Measurements from ENCODE around the gene PATJ.
A peak's percentile ranks its signal among the peaks of the same experiment; 100 is the strongest.

Gene PATJ

DNA sequence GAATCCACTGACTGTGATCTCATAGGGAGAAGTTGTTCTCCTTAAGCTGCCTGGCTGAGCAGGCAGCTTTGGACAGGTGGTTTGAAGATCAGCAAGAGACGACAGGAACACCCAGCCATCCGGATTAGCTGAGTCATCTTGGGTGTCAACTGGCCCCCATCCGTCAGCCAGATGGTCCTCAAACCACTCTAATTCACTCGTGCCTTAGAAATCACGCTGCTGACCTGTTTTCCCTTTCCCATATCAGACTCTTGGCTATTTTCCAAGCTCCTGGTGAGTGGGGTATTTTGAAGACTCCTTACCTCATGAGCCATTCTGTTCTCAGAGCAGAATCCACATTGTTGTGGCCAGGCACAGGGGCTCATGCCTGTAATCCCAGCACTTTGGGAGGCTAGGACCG lies 303.3 kb downstream of the PATJ start:
- DNase-seq (ENCODE audit: low read depth): peak; percentile 73

DNA sequence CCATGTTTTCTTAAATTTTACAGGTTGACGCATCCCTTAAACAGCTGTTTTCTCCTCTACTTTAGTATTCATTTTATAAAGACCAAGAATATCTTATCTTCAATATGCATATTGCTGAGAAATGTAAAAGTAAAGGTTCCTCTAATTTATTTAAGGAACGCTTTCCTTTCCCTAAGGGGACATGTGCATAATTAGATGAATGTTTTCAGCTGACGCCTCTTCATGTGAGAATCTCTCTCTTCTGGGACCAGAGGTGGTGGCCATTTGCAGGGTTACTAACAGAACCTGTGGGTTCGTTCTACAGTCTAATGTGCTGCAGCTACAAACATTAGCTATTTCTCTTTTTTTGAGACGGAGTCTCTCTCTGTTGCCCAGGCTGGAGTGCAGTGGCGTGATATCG lies 304.6 kb downstream of the PATJ start:
- DNase-seq (ENCODE audit: low read depth): no peak

DNA sequence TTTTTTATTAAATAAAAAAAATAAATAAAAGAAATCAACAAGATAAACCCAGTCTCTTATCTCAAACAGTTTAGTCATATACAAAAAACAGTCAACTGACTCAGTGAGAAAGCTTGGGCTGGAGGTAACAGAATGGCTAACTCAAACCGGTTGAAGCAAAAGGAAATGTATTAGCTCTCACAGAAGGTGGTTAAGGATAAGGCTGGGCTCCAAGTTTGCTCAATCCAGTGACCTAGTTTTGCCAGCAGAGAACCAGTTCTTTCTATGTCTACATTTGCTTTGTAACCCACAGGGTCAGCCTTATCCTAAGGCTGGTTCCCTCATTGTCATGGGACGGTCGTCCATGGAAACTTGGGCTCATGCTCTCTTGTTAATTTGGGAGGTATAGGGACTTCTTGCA lies 307.9 kb downstream of the PATJ start:
- DNase-seq (ENCODE audit: low read depth): no peak

DNA sequence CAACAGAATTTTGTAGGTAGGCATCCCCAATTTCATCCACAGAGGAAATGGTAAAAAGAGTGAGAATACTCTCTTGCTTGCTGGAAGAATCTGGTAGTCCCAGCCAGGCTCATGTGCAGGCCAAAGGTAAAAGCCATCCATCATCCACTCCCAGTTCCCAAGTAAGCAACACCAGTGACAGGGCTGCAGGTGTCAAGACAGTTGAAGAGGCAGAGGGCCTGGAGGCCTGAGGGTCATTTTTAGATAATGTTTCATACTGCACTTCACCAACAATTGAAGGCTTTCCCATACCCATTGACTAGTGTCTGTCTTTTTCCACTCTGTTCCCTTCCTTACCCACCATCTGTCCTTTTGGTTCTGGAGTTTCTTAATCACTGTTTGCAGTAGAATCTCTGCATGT lies 310.7 kb downstream of the PATJ start:
- DNase-seq (ENCODE audit: low read depth): no peak

DNA sequence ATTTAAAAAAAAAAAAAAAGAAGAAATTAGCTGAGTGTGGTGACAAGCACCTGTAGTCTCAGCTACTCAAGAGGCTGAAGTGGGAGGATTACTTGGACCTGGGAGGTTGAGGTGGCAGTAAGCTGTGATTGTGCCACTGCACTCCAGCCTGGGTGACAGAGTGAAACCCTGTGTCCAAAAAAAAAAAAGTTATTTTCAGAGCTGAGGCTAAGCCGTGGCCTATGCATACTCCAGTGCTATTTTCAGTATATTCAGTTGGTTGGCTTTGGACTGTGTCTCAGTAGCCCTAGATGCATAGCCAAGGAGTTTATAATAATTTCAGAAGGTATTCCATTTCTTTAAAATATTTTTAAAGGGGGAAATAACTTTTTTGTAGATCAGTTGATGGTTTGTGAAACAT lies 311.9 kb downstream of the PATJ start:
- no peak for DNase-seq (ENCODE audit: low read depth)

DNA sequence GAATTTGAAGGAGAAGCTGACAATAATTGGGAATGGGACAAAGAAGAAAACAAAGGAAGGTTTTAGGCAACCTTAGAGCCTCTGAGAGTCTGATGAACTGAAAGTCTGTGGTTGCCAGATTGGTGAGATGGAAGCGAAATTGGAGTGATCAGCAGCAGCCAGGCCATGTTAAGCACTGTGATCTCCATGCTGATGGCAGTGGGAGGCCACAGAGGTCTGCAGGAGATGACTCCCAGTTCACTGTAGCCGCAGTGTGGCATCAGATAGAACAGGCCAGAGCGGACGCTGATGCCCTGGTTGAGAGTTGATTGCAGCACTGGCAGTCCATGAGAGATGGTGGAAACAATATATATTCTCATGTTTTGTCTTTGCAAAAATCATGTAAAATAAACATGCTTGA lies 314.9 kb downstream of the PATJ start:
- no peak for DNase-seq (ENCODE audit: low read depth)

DNA sequence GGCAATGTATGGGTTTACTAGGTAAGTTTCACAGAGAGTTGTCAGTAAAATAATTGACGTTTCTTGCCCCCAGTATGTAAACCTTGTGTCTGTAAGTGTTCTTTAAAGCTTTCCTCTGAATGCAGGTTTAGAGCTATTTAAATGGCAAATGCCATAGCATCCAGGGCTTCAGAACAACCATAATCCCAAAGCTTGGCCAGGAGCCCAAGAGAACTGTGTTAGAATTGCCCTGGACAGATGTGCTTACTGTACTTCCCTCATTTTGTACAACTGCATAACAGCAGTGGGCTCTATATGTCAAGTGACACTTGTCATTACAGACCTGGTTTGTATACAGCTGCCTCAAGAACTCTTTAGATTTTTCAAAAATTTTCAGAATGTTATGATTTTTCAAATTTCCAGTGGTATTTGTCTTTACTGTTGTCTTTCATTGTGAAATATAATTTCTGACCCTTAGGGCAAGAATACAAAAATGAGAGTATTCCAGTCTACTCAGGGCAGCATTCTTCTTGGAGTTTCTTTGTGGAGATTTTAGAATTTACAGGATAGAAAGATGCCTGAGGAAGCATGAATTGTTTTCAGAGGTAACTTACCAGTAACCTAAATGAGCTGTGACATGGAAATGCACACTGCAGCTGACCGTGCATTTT lies 315.5 kb downstream of the PATJ start:
- no peak for DNase-seq (ENCODE audit: low read depth)

DNA sequence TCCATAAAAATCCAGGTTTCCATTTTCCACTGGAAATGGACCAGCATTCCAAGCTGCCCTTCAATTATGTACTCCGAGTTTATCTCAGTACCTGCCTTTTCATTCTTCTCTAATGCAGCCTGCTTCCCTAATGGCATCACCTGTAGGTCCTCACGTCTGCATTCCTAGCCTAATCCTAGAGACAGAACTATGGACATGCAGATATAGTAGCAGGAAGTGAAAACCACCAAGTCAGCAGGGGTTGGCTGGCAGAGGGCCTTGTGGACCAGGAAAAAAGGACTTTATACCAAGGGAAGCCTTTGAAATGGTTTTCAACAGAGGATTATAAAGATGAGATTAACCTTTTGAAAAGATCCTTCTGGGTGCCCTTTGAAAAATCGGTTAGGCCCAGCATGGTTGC lies 316.7 kb downstream of the PATJ start:
- DNase-seq (ENCODE audit: low read depth): no peak

DNA sequence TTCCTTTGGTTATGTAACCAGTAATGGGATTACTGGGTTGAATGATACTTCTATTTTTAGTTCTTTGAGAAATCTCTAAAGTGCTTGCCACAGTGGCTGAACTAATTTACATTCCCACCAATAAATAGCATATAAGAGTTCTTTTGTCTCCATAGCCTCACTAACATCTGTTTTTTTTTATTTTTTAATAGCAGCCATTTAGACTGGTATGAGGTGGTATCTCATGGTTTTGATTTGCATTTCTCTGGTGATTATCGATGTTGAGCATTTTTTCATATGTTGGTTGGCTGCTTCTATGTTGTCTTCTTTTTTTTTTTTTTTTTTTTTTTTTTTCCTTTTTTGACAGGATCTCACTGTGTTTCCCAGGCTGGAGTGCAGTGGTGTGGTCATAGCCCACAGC lies 319.8 kb downstream of the PATJ start:
- no peak for DNase-seq (ENCODE audit: low read depth)

DNA sequence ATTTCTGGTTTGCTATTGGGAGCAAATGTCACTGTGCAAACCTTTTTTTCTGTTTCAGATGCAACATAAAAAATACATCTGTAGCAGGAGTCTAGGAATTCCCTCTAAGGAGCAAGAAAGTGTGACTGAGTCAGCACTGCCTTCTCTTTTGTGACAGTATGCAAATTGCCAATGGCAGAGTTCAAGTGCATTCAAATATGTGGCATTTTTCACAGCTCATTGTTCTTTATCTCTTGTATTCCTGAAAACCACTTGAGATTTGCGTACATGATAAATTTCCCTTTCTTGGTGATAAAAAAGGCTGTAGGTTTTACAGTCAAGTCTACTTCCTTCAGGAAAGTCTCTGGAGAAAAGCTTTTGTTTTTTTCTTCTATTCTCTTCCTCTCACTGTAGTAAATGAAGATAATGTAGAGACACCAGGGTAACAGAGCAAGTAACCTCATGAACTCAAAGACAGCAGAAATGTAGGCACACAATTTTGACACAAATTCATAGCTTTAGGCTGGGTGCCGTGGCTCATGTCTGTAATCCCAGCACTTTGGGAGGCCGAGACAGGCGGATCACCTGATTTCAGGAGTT lies 322.6 kb downstream of the PATJ start:
- DNase-seq (ENCODE audit: low read depth): no peak

DNA sequence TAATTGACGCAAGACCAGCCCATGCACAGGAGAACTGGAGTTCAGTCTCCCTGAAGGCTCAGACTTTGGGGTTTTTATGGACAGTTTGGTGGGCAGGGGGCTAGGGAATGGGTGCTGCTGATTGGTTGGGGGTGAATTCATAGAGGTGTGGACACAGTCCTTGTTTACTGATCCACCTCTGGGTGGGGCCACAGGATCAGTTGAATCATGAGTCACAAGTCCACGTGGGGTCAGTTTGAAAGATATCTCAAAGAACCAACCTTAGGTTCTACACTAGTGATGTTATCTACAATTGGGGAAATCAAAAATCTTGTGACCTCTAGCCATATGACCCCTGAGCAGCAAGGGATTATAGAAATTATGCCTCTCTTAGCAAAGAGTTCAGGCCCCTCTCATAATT lies 324.4 kb downstream of the PATJ start:
- DNase-seq (ENCODE audit: low read depth): no peak

DNA sequence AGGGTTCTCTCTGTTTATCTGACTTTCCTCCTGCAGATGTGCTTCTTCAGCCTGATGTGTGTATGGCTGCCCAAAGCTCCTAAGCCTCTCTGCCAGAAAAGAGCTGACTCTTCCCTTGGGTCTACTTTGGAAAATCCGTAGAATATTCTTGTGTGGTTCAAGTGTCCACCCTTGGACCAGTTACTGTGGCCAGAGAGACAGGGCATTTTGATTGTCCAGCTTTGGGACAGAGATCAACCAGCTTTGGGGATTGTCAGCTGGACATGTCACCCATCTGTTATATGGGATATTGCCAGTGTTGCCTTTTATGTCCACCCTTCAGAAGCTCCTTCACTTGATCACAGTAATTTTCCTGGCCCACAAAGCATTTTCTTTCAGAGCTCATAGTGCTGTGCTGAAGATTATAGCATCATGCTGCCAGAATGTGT lies 326.1 kb downstream of the PATJ start:
- DNase-seq (ENCODE audit: low read depth): no peak

DNA sequence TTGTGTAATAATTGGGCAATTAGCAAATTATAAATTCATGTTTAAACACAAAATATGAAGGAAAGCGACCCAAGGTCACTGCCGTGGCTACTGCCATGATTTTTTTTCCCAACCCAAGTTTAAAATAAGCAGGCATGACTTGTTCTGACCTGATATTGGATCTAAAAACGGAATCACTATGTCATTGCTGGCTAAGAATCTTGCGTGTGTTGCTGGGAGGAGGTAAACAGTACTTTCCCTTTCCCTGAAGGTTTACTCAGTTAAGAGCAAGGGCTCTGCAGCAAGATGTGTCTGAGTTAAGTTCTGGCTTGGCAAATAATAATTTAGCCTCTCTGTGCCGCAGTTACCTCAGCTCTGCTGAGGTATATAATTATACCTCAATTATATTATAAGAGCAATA lies 326.7 kb downstream of the PATJ start:
- no peak for DNase-seq (ENCODE audit: low read depth)

DNA sequence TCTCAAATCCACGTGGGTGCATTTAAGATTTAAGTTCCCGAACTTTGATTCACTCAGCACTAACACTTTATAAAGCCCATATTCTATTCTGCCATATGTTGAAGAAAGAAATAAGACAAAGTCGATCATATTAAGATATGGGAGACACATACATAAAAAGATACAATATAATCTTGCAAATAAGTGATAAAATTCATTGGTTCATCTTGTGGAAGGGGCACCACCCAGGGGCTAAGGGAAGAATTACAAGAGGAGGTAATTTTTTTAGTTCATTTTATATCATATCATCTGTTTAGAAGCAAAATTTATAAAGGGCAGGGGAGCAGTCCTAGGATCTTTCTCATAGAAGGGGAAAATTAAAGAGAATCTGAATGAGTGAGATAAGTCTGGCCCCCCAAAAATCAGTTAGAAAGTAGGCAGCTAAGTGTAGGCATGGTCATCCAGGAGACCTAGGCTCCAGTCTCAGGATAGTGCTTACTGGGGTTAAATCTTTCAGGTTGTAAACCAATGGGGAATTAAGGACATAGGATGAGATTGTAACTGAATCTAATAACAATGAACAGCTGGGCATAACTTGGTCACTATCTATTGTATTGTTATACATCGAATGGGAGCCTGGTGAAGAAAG lies 328.2 kb downstream of the PATJ start:
- no peak for DNase-seq (ENCODE audit: low read depth)

DNA sequence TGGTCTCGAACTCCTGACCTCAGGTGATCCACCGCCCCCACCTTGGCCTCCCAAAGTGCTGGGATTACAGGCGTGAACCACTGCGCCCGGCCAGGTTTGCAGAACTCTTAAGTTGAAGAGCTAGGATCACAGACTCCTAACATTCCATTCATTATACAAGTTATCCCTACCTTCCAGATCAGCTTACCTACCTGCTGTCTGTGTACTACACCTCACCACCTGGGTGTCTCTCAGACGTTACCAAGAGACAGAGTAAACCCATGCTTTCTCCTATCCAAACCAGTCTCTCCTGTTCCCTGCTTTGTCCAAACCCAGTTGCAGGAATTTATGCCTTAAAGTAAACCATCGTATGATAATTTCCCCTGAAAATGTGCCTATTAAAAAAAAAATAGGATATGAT lies 329.4 kb downstream of the PATJ start:
- DNase-seq (ENCODE audit: low read depth): no peak

DNA sequence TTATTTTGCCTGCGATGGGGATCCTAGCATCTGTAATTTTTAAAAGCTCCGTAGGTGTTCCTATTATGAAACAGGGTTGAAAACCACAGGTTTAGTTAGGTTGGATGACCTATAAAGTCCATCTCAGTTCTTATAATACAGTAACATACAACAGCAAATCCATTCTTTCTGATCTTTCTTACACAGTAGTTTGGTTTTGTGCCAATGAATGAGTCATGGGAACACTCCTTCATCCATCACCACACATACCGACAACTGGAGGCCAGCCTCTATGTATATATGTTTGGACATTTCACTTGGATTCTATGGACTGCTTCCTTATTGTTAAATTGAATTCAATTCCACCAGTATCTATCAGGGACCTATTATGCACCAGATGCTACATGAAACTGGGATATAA lies 334.0 kb downstream of the PATJ start:
- peak; percentile 74 for DNase-seq (ENCODE audit: low read depth)

DNA sequence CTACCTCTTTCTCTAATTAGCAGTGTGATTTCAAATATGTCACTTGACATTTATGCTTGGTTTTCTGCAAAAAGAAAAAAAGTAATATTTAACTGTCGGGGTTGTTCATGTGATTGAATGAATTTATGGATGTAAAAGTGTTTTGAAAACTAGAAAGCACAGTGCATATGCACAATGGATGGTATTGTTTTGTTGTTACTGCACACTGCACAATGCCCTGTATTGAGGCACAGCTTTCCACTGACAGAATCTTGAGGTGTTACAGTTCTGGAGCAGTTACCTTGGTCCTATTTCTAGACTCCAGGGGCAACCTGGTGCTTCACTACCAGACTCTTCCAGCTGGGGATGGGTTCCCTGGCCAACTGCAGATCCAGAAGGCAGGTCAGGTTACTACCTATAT lies 335.5 kb downstream of the PATJ start:
- DNase-seq (ENCODE audit: low read depth): no peak

DNA sequence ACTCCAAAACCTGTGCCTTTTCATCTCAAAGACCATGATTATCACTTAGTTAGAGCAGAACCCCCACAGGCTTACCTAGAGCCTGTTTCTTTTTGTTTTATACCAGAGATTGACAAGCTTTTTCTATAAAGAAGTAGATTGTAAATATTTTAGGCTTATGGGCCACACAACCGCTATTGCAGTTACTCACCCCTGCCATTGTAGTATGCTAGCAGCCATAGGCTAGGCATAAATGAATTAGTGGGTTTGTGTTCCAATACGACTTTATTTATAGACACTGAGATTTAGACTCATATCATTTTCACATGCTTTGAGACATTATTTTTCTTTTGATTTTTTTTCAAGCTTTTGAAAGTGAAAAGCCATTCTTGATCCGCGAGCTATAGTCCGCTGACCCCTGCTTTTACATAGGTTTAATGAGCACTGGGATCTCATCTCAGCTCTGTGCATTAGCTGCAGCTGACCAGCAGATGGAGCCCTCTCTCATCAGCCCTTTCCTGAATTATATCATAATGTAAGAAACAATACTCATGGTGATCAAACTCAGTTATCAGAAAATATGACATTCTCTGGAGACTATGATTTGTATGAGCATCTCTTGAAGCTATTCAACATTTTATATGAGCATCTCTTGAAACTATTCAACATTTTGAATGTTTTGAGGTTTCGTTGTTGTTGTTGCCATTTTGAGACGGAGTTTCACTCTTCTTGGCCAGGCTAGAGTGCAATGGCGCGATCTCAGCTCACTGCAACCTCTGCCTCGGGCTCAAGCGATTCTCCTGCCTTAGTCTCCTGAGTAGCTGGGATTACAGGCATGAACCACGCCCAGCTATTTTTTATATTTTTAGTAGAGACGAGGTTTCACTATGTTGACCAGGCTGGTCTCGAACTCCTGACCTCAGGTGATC lies 340.4 kb downstream of the PATJ start:
- DNase-seq (ENCODE audit: low read depth): no peak

DNA sequence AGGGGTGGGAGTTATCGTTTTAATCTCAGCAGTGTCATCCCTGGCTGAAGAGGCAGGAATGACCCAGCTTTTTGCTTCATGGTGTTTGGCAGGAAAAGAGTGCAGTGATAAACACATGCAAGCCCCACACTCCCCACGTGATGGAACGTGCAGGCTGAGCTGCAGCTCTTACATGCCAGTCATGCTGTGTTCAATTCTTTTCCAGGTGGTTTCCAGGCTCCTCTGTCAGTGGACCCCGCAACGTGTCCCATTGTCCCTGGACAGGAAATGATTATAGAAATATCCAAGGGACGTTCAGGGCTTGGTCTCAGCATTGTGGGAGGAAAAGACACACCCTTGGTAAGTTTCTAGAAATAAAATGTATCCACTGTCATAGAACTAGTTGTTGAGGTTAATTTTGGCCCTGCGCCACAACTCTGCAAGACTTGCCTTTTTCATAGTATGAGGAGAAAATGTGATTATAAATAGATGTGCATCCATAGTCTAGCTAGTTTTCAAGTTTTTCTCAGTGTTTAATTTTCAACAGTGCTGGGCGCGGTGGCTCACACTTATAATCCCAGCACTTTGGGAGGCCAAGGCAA lies 342.1 kb downstream of the PATJ start:
- DNase-seq (ENCODE audit: low read depth): no peak

DNA sequence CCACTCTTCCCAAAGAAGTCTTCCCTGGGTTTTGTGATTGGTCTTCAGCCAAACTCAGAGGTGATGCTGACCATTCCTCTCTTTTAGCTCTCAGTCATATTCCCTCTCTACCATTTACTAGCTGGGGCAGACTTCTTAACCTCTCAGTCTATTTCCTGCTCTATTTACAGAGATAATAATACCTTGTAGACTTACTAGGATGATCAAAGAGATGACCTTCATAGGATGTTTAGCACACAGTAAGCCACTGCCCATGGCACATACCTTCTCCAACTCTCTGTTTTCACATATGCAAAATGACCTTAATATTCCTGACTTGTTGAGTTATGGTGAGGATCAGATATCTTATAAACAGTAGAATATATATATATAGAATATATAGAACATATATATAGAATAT lies 346.2 kb downstream of the PATJ start:
- DNase-seq (ENCODE audit: low read depth): no peak

DNA sequence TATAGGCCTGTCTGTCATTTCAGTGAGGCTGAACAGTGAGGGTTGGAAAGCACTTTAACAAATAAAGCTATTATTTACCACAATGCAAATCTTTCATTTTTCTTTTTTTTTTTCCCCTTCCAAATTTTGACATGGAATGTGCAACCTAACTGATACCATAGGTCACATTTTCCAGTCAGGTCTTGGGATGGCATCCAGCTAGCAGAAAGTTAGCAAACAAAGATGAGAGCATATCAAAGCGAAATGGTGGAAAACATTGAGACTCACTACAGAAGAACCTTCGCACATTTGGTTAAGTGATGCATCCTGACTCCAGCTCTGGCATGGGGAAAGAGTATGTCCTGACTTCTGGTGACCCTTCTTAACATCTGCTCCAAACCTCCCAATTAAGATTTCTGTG lies 347.3 kb downstream of the PATJ start:
- DNase-seq (ENCODE audit: low read depth): no peak

DNA sequence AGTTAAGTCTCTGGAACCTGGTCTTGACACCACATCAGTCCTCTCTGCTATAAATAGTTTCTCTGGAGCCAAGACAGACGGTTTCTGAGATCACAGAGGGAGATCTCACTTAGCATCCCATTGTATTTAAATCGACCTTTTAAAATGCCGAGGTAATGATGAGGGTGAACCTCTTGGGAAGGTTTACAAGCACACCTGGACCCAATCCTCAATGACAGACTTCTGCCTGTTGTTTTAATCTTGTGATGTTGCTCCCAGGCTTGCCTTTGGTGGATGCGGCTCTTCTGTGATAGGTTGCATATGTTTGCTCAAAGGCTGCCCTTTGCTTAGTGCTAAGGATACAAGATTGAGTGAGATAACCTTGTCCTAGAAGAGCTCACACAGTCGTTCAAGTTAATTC lies 347.7 kb downstream of the PATJ start:
- DNase-seq (ENCODE audit: low read depth): no peak

DNA sequence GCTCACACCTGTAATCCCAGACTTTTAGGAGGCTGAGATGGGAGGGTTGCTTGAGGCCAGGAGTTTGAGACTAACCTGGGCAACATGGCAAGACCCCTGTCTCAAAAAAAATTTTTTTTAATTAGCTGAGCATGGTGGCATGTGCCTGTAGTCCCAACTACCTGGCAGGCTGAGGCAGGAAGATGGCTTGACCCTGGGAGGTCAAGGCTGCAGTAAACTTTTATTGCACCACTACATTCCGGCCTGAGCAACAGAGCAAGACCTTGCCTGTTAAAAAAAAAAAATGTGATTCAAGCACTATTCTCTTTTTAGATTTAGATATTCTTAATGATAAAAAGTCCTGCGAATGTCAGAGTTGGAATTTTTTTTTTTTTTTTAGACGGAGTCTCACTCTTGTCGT lies 349.8 kb downstream of the PATJ start:
- no peak for DNase-seq (ENCODE audit: low read depth)

Data from non-pigmented ciliary epithelial cell (primary cell).